A673 (cell line): ENCODE results near the gene VDAC1. TPM values are rescaled to one million over a fixed set of nuclear protein-coding genes. Genes with fewer than 3 reads are reported as not detected.

ENCODE experiments used
- BruUV-seq: library from RNA; stranded (reverse); fragments of 400-500 nt; replicated peaks from 2 replicates; lab custom pipeline; 2021; lab: Mats Ljungman, UMichigan
- CTCF ChIA-PET: fragments of 300-600 bp; sonication (Branson Sonifier 250); formaldehyde crosslinking; loops from one replicate; lab custom pipeline; 2022; ENCODE audit warnings: antibody characterized with exemption; lab: Charles Lee
- POLR2A ChIA-PET: fragments of 300-600 bp; sonication (Branson Sonifier 250); formaldehyde crosslinking; loops from one replicate; lab custom pipeline; 2022; ENCODE audit warnings: antibody characterized with exemption; ENCODE audit not compliant: low non-redundant PET; lab: Charles Lee
- DNase-seq: peaks from one replicate; pipeline ENCODE4 v3.0.0-alpha.2; 2015; ENCODE audit warnings: low spot score
- H3K27ac ChIP-seq: fragments of 200-600 bp; sonication (generic); 2 replicates; pipeline ENCODE4 v1.5.1; 2016; ENCODE audit warnings: mixed run types, low read depth, mild to moderate bottlenecking, mixed read lengths, antibody characterized with exemption, low read length; ENCODE audit not compliant: poor library complexity, severe bottlenecking
- H3K27me3 ChIP-seq: fragments of 200-600 bp; sonication (generic); replicated peaks from 2 replicates; pipeline ENCODE4 v1.6.1; 2017; ENCODE audit warnings: mixed run types, low read depth, mild to moderate bottlenecking, mixed read lengths, antibody characterized with exemption, low read length; ENCODE audit not compliant: insufficient read depth, poor library complexity
- H3K36me3 ChIP-seq: fragments of 200-600 bp; sonication (generic); 2 replicates; pipeline ENCODE4 v1.6.1; 2016; ENCODE audit warnings: mixed run types, mild to moderate bottlenecking, mixed read lengths, antibody characterized with exemption, low read length; ENCODE audit not compliant: insufficient read depth, poor library complexity, severe bottlenecking
- H3K4me1 ChIP-seq: fragments of 200-600 bp; sonication (generic); 2 replicates; pipeline ENCODE4 v1.6.1; 2017; ENCODE audit warnings: mixed run types, mild to moderate bottlenecking, mixed read lengths, antibody characterized with exemption, low read length; ENCODE audit not compliant: insufficient read depth, poor library complexity, severe bottlenecking
- H3K4me3 ChIP-seq: fragments of 200-600 bp; sonication (generic); 2 replicates; pipeline ENCODE4 v1.5.1; 2016; ENCODE audit warnings: low read depth, mixed run types, mild to moderate bottlenecking, mixed read lengths, low read length; ENCODE audit not compliant: poor library complexity, severe bottlenecking
- H3K9me3 ChIP-seq: fragments of 200-600 bp; sonication (generic); 2 replicates; pipeline ENCODE4 v1.6.1; 2016; ENCODE audit warnings: mixed run types, low read depth, mild to moderate bottlenecking, mixed read lengths, antibody characterized with exemption, low read length; ENCODE audit not compliant: poor library complexity, severe bottlenecking
- EZH2 ChIP-seq: fragments of 200-600 bp; sonication (generic); IDR thresholded peaks from 2 replicates; pipeline ENCODE4 v1.6.1; 2017; ENCODE audit warnings: borderline replicate concordance, low read depth, mild to moderate bottlenecking, mixed read lengths, antibody characterized with exemption, low read length; ENCODE audit not compliant: poor library complexity, severe bottlenecking
- intact Hi-C: fragments of 100-400 bp; cut with micrococcal nuclease; formaldehyde crosslinking; loops from one replicate; pipeline ENCODE4 v1.10.0; 2022; ENCODE audit not compliant: unreplicated experiment
- total RNA-seq: library from RNA; stranded (reverse); gene quantifications from 2 replicates; pipeline ENCODE4 v1.2.3, GENCODE V29; 2021
- TF ChIP-seq, protein P1 (sequence below): fragments of 300-800, 200-600 bp; sonication (generic); conservative IDR thresholded peaks from 2 replicates; pipeline ENCODE4 v1.5.1; 2017; ENCODE audit warnings: low read depth, mild to moderate bottlenecking, antibody characterized with exemption, low read length, moderate library complexity, mixed read lengths

Gene VDAC1
- total RNA-seq, 1 experiment from 2014 or later: 367 TPM

DNA sequence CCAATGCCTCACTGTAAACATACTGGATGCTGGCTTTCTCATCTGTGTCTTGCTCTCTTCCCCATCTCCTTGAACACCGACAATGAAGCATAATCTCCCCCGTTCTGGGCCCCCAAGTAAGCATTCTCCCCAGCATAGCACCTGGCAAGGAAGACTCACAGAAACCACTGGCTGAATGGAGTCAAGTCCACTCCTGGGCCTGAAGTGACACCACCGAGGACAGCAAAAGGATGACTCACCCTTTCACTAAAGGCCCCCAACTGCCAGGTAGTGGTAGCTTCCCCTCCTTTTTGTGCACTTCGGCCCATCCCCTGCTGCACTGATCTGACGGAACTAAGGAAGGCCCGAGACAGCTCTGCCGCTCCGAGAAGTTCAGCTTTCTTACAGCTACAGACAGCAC lies 9.4 kb downstream of the VDAC1 start:
- ChIA-PET CTCF (no interaction called here), POLR2A (no interaction called here)
- TF ChIP-seq EZH2: no peak
- TF ChIP-seq, protein P1, sequence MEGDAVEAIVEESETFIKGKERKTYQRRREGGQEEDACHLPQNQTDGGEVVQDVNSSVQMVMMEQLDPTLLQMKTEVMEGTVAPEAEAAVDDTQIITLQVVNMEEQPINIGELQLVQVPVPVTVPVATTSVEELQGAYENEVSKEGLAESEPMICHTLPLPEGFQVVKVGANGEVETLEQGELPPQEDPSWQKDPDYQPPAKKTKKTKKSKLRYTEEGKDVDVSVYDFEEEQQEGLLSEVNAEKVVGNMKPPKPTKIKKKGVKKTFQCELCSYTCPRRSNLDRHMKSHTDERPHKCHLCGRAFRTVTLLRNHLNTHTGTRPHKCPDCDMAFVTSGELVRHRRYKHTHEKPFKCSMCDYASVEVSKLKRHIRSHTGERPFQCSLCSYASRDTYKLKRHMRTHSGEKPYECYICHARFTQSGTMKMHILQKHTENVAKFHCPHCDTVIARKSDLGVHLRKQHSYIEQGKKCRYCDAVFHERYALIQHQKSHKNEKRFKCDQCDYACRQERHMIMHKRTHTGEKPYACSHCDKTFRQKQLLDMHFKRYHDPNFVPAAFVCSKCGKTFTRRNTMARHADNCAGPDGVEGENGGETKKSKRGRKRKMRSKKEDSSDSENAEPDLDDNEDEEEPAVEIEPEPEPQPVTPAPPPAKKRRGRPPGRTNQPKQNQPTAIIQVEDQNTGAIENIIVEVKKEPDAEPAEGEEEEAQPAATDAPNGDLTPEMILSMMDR: no peak
- Histone ChIP-seq H3K27ac (peak overlapping the region; percentile 57), H3K36me3 (peaks cover 15% of the 10 kb centered on the region), H3K27me3 (no peaks in the 10 kb centered on the region), H3K4me3 (no peak overlapping the region), H3K4me1 (peaks cover 47% of the 10 kb centered on the region), H3K9me3 (no peaks in the 10 kb centered on the region)
- no peak for DNase-seq
- intact Hi-C loops: no loop called here
- no TSS peak for BruUV-seq

DNA sequence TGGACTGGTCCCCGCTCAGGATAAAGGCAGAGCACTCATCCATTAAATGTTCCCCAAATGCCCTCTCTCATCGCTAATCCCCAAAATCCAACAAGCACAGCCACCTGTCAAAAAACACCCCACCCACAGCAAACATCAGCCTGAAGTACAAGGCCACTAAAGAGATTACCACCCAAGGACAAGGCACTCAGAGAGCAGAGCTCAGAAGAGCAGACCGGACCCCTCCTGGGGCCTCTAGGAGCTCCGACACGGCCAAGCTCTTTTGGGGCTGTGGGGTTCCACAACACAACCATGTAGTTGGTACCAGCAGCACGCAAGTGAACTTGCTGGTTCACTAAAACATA lies 9.8 kb downstream of the VDAC1 start:
- ChIA-PET POLR2A (no interaction called here), CTCF (no interaction called here)
- Histone ChIP-seq H3K9me3 (no peaks in the 10 kb centered on the region), H3K4me3 (no peak overlapping the region), H3K36me3 (peaks cover 18% of the 10 kb centered on the region), H3K4me1 (peaks cover 47% of the 10 kb centered on the region), H3K27me3 (no peaks in the 10 kb centered on the region), H3K27ac (peak overlapping the region; percentile 56)
- TF ChIP-seq, protein P1: no peak
- no peak for TF ChIP-seq EZH2
- no TSS peak for BruUV-seq
- intact Hi-C loops: no loop called here
- no peak for DNase-seq

DNA sequence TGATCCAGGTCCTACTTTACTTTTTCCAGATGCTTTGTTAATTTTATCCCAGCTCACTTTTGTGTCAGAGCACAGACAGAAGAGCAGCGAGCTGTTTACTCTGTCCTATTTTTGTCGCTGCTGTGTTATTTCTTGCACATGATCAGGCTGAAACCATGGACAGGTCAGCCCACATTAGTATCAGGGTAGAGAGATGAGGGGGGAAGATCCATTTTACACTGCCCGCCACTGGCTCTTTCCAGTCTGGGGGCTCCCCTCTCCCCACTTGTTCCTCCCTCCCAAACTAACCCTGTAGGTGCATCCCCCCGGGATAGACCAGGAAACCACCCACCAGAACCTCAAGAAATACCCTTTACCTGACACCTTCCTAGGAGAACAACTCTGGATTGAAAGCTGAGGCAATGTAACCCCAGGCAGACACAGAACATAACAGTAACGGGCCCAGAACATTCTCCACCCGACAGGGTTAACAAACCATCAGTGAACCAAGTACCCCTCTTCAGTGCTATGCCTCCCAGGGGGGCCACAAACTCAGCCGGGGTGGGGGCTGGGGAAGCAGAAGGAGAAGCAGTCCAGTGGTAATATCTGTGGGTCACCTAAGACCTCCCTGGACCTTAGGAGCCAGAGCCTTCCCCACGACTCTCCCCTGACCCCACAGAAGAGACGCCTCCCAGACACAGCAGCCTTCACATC lies 10.3 kb downstream of the VDAC1 start:
- TF ChIP-seq, protein P1: no peak
- no peak for TF ChIP-seq EZH2
- ChIA-PET POLR2A (no interaction called here), CTCF (no interaction called here)
- intact Hi-C loops: no loop called here
- Histone ChIP-seq H3K27me3 (no peaks in the 10 kb centered on the region), H3K36me3 (peaks cover 23% of the 10 kb centered on the region), H3K27ac (peak overlapping the region; percentile 56), H3K4me1 (peaks cover 47% of the 10 kb centered on the region), H3K9me3 (no peaks in the 10 kb centered on the region), H3K4me3 (no peak overlapping the region)
- DNase-seq: no peak
- BruUV-seq: no TSS peak
